Neural progenitor cell (in vitro differentiated cells): Measurements from ENCODE around the gene FOXE1. TPM values are rescaled to one million over a fixed set of nuclear protein-coding genes. Genes with fewer than 3 reads are reported as not detected.

ENCODE experiments used
- DNase-seq: peaks from one replicate; pipeline ENCODE4 v3.0.0-alpha.2; 2016; ENCODE audit warnings: low spot score
- H2AFZ ChIP-seq: fragments of 200-600 bp; sonication (generic); replicated peaks from 2 replicates; pipeline ENCODE4 v1.6.1; 2016; ENCODE audit warnings: antibody characterized with exemption
- H3F3A ChIP-seq: fragments of 200-600 bp; sonication (generic); 2 replicates; pipeline ENCODE4 v1.6.1; 2016; ENCODE audit warnings: antibody characterized with exemption, low read depth
- H3K27ac ChIP-seq: fragments of 200-600 bp; sonication (generic); 2 replicates; pipeline ENCODE4 v1.5.1; 2016; ENCODE audit warnings: mild to moderate bottlenecking
- H3K27me3 ChIP-seq: fragments of 200-600 bp; sonication (generic); 2 replicates; pipeline ENCODE4 v1.6.1; 2016; ENCODE audit warnings: mild to moderate bottlenecking, moderate library complexity
- H3K36me3 ChIP-seq: fragments of 200-600 bp; sonication (generic); 2 replicates; pipeline ENCODE4 v1.5.1; 2016
- H3K4me1 ChIP-seq: fragments of 200-600 bp; sonication (generic); 2 replicates; pipeline ENCODE4 v1.6.1; 2016; ENCODE audit warnings: mixed run types
- H3K4me2 ChIP-seq: fragments of 200-600 bp; sonication (generic); 2 replicates; pipeline ENCODE4 v1.6.1; 2016
- H3K4me3 ChIP-seq: fragments of 200-600 bp; sonication (generic); 2 replicates; pipeline ENCODE4 v1.5.1; 2016
- H3K79me2 ChIP-seq: fragments of 200-600 bp; sonication (generic); 2 replicates; pipeline ENCODE4 v1.6.1; 2016; ENCODE audit warnings: low read depth
- H3K9ac ChIP-seq: fragments of 200-600 bp; sonication (generic); 2 replicates; pipeline ENCODE4 v1.6.1; 2016
- H3K9me3 ChIP-seq: fragments of 200-600 bp; sonication (generic); 2 replicates; pipeline ENCODE4 v1.5.1; 2016; ENCODE audit warnings: low read depth
- H4K20me1 ChIP-seq: fragments of 200-600 bp; sonication (generic); 2 replicates; pipeline ENCODE4 v1.6.1; 2016; ENCODE audit warnings: low read depth
- H3K27ac Mint-ChIP-seq: 3 replicates; pipeline ENCODE4 v1.8.0; 2021; ENCODE audit warnings: mixed read lengths
- H3K27me3 Mint-ChIP-seq: 2 replicates; pipeline ENCODE4 v1.8.0; 2022; ENCODE audit warnings: low read depth, mild to moderate bottlenecking, inconsistent platforms, moderate library complexity, mixed read lengths; ENCODE audit not compliant: insufficient read depth
- H3K36me3 Mint-ChIP-seq: 3 replicates; pipeline ENCODE4 v1.8.0; 2021; ENCODE audit warnings: mixed read lengths
- H3K4me1 Mint-ChIP-seq: 3 replicates; pipeline ENCODE4 v1.8.0; 2021; ENCODE audit warnings: mixed read lengths
- H3K4me3 Mint-ChIP-seq: 3 replicates; pipeline ENCODE4 v1.8.0; 2021; ENCODE audit warnings: mild to moderate bottlenecking, moderate library complexity, mixed read lengths
- H3K9me3 Mint-ChIP-seq: 3 replicates; pipeline ENCODE4 v1.8.0; 2020; ENCODE audit warnings: mixed read lengths
- EZH2 ChIP-seq: fragments of 200-600 bp; sonication (generic); IDR thresholded peaks from 2 replicates; pipeline ENCODE4 v1.6.1; 2017; ENCODE audit warnings: antibody characterized with exemption, mild to moderate bottlenecking, moderate library complexity
- EZH2phosphoT487 ChIP-seq: fragments of 200-600 bp; sonication (generic); IDR thresholded peaks from 2 replicates; pipeline ENCODE4 v1.6.1; 2017; ENCODE audit warnings: antibody characterized with exemption
- total RNA-seq: library from RNA; depleted of rRNA; stranded (reverse); fragments of >200 nt; gene quantifications from 2 replicates; pipeline ENCODE4 v1.2.3, GENCODE V29; 2015; ENCODE audit warnings: low replicate concordance
- TF ChIP-seq, protein P1 (sequence below): fragments of 200-600 bp; sonication (generic); IDR thresholded peaks from 2 replicates; pipeline ENCODE4 v1.5.1; 2017; ENCODE audit warnings: antibody characterized with exemption, mild to moderate bottlenecking

Gene FOXE1
- total RNA-seq, 1 donor from 2014 or later, result not detected

DNA sequence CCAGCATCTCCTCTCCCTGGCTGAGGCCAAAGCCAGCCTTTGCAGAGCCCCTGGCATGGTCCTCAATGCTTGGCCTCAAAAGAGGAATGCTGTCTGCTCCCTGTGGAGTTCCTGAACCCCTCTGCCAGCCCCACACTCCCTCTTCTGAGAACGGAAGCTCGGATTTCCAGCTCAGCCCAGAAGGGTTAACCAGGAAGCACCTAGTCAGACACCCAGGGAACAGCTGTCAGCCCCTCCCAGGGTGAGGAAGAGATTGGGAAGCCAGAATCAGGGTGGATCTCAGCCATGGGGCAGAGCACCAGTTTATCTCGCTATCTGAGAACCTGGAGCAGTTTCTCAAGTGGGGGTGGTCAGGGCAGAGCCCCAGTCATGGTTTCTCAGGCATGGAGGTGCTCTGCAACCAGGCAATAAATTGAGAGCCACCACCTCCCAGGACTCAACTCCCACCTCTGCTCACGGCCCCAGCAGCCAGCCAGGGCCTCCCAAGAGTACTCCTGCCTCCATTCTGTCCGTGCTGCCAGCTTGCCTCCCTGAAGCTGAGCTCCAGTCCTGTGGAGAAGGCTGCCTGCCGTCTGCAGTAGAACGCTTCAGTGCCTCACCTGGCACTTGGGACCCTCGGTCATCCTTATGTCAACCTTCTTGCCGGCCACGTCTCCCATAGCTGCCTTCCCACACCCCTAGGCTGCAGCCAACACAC, 7.6 kb downstream of the FOXE1 start:
- Histone ChIP-seq H3K4me1 (peaks cover 12% of the 10 kb centered on the region), H2AFZ (no peak overlapping the region), H3K27me3 (peaks cover 100% of the 10 kb centered on the region), H3K36me3 (no peaks in the 10 kb centered on the region), H3K9me3 (peaks cover 2% of the 10 kb centered on the region), H3F3A (peaks cover 13% of the 10 kb centered on the region), H4K20me1 (peaks cover 43% of the 10 kb centered on the region), H3K9ac (no peak overlapping the region), H3K4me3 (no peak overlapping the region), H3K27ac (no peak overlapping the region), H3K79me2 (no peaks in the 10 kb centered on the region), H3K4me2 (no peak overlapping the region)
- peaks cover 70% of the 10 kb centered on the region for H3K27me3 Mint-ChIP-seq
- TF ChIP-seq EZH2phosphoT487 (no peak), EZH2 (no peak)
- TF ChIP-seq, protein P1, sequence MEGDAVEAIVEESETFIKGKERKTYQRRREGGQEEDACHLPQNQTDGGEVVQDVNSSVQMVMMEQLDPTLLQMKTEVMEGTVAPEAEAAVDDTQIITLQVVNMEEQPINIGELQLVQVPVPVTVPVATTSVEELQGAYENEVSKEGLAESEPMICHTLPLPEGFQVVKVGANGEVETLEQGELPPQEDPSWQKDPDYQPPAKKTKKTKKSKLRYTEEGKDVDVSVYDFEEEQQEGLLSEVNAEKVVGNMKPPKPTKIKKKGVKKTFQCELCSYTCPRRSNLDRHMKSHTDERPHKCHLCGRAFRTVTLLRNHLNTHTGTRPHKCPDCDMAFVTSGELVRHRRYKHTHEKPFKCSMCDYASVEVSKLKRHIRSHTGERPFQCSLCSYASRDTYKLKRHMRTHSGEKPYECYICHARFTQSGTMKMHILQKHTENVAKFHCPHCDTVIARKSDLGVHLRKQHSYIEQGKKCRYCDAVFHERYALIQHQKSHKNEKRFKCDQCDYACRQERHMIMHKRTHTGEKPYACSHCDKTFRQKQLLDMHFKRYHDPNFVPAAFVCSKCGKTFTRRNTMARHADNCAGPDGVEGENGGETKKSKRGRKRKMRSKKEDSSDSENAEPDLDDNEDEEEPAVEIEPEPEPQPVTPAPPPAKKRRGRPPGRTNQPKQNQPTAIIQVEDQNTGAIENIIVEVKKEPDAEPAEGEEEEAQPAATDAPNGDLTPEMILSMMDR, result no peak
- H3K9me3 Mint-ChIP-seq, result peaks cover 12% of the 10 kb centered on the region
- peaks cover 6% of the 10 kb centered on the region for H3K4me1 Mint-ChIP-seq
- H3K4me3 Mint-ChIP-seq, result no peak overlapping the region
- no peak overlapping the region for H3K27ac Mint-ChIP-seq
- no peaks in the 10 kb centered on the region for H3K36me3 Mint-ChIP-seq
- no peak for DNase-seq

DNA sequence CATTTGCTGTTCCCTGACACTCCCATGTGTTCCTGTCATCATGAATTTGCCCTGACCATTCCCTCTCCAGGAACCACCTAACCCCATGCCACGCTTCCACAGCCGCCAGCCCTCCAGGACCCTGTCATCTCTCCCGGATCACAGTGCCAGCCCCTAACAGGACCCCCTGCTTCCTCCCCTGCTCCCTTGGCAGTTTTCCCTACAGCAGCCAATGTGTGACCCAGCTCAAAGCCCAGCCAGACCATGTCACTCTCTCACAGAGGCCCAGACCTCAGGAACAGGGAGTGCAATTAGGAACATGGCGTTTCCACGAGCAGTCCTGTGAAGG, 8.1 kb downstream of the FOXE1 start:
- H3K27ac Mint-ChIP-seq, result no peak overlapping the region
- DNase-seq, result no peak
- Histone ChIP-seq H3K9me3 (peaks cover 5% of the 10 kb centered on the region), H4K20me1 (peaks cover 38% of the 10 kb centered on the region), H3F3A (peaks cover 13% of the 10 kb centered on the region), H3K27me3 (peaks cover 98% of the 10 kb centered on the region), H3K4me3 (no peak overlapping the region), H2AFZ (no peak overlapping the region), H3K79me2 (no peaks in the 10 kb centered on the region), H3K27ac (no peak overlapping the region), H3K4me1 (peaks cover 12% of the 10 kb centered on the region), H3K9ac (no peak overlapping the region), H3K36me3 (no peaks in the 10 kb centered on the region), H3K4me2 (no peak overlapping the region)
- H3K27me3 Mint-ChIP-seq, result peaks cover 65% of the 10 kb centered on the region
- no peaks in the 10 kb centered on the region for H3K36me3 Mint-ChIP-seq
- TF ChIP-seq, protein P1, result no peak
- TF ChIP-seq EZH2phosphoT487 (no peak), EZH2 (no peak)
- H3K4me3 Mint-ChIP-seq, result no peak overlapping the region
- H3K9me3 Mint-ChIP-seq, result peaks cover 17% of the 10 kb centered on the region
- peaks cover 6% of the 10 kb centered on the region for H3K4me1 Mint-ChIP-seq

DNA sequence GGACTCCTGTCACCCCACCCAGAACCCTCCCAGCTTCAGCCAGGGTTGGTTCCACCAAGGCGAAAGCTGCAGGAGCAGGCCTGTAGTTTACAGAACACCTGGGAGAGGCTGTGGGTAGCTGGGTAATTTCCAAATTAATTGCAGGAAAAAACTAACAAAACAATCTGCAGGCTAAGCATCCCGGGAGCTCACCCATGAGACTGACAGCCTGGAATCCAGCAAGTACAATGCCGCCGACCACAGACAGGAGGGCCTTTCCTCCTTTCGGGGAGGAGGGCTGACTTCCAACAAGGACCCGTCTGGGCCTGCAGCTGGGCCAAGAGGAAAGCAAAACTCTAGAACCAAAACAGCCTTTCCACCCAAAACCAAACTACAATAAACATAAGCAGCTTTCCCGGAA, 10.3 kb downstream of the FOXE1 start:
- peaks cover 76% of the 10 kb centered on the region for H3K27me3 ChIP-seq
- peaks cover 16% of the 10 kb centered on the region for H4K20me1 ChIP-seq
- Mint-ChIP-seq H3K9me3 (peaks cover 29% of the 10 kb centered on the region), H3K4me3 (no peak overlapping the region), H3K4me1 (no peaks in the 10 kb centered on the region), H3K27me3 (peaks cover 44% of the 10 kb centered on the region), H3K36me3 (no peaks in the 10 kb centered on the region), H3K27ac (no peak overlapping the region)
- no peaks in the 10 kb centered on the region for H3K36me3 ChIP-seq
- TF ChIP-seq, protein P1, result no peak
- no peak for TF ChIP-seq EZH2
- no peak overlapping the region for H3K4me2 ChIP-seq
- no peaks in the 10 kb centered on the region for H3F3A ChIP-seq
- DNase-seq, result no peak
- H3K27ac ChIP-seq, result no peak overlapping the region
- no peaks in the 10 kb centered on the region for H3K4me1 ChIP-seq
- peaks cover 10% of the 10 kb centered on the region for H3K9me3 ChIP-seq
- H3K79me2 ChIP-seq, result no peaks in the 10 kb centered on the region
- no peak overlapping the region for H3K4me3 ChIP-seq
- no peak overlapping the region for H2AFZ ChIP-seq
- H3K9ac ChIP-seq, result no peak overlapping the region
